Fibroblast of skin of left biceps (primary cell): ENCODE measurements around the gene SMAD2.
"Not testable (repeated sequence)": the region's sequence is repeated elsewhere in the genome, so short reads cannot be mapped to it uniquely, and the experiment has no call there.

Experiments
- DNase-seq, 2 experiments: peaks; one replicate each; pipeline ENCODE4 v3.0.0-alpha.2; 2013; ENCODE audit warnings: low read depth in 2 of 2

SMAD2 gene

GRCh38 chr18:47842836-47843235, 87.6 kb downstream of the SMAD2 start:
- no peak for DNase-seq

GRCh38 chr18:47838396-47838795, 92.1 kb downstream of the SMAD2 start:
- no peak for DNase-seq

GRCh38 chr18:47832348-47832747, 98.1 kb downstream of the SMAD2 start:
- no peak for DNase-seq

GRCh38 chr18:47831351-47831750, 99.1 kb downstream of the SMAD2 start:
- DNase-seq, result no peak

- DNase-seq, result no peak
These were observed 99.7 kb downstream of the SMAD2 start for GRCh38 chr18:47830772-47831171.

- no peak for DNase-seq
These were observed 100.6 kb downstream of the SMAD2 start for GRCh38 chr18:47829831-47830230.

- DNase-seq, result not testable (repeated sequence)
These were observed 102.4 kb downstream of the SMAD2 start for GRCh38 chr18:47828031-47828430.

GRCh38 chr18:47826157-47827074, 104.0 kb downstream of the SMAD2 start:
- DNase-seq, result no peak

GRCh38 chr18:47821314-47821713, 109.1 kb downstream of the SMAD2 start:
- no peak for DNase-seq

GRCh38 chr18:47817795-47818077, 112.7 kb downstream of the SMAD2 start:
- DNase-seq, result no peak

- no peak for DNase-seq
These were observed 113.3 kb downstream of the SMAD2 start for GRCh38 chr18:47817017-47817794.

- DNase-seq, result no peak
These were observed 114.8 kb downstream of the SMAD2 start for GRCh38 chr18:47815486-47816270.

- DNase-seq, result no peak
These were observed 121.0 kb downstream of the SMAD2 start for GRCh38 chr18:47809420-47809819.

GRCh38 chr18:47802802-47803201, 127.7 kb downstream of the SMAD2 start:
- no peak for DNase-seq

GRCh38 chr18:47801817-47802216, 128.6 kb downstream of the SMAD2 start:
- no peak for DNase-seq

- DNase-seq, result no peak
These were observed 129.7 kb downstream of the SMAD2 start for GRCh38 chr18:47800756-47801155.

- DNase-seq, result no peak
These were observed 130.2 kb downstream of the SMAD2 start for GRCh38 chr18:47800248-47800647.

GRCh38 chr18:47799376-47799775, 131.1 kb downstream of the SMAD2 start:
- no peak for DNase-seq

- DNase-seq, result no peak
These were observed 132.1 kb downstream of the SMAD2 start for GRCh38 chr18:47798366-47798765.

GRCh38 chr18:47797126-47797525, 133.3 kb downstream of the SMAD2 start:
- no peak for DNase-seq

GRCh38 chr18:47795434-47795814, 135.0 kb downstream of the SMAD2 start:
- no peak for DNase-seq

GRCh38 chr18:47794725-47795433, 135.6 kb downstream of the SMAD2 start:
- DNase-seq, result no peak
